Measurements from ENCODE around the gene CDC27. TPM values are rescaled to one million over a fixed set of nuclear protein-coding genes. Genes with fewer than 3 reads are reported as not detected.
"Not testable (repeated sequence)": the region's sequence is repeated elsewhere in the genome, so short reads cannot be mapped to it uniquely, and the experiment has no call there.

The CDC27 gene
- total RNA-seq, 1 experiment from 2014 or later: 191 TPM

DNA sequence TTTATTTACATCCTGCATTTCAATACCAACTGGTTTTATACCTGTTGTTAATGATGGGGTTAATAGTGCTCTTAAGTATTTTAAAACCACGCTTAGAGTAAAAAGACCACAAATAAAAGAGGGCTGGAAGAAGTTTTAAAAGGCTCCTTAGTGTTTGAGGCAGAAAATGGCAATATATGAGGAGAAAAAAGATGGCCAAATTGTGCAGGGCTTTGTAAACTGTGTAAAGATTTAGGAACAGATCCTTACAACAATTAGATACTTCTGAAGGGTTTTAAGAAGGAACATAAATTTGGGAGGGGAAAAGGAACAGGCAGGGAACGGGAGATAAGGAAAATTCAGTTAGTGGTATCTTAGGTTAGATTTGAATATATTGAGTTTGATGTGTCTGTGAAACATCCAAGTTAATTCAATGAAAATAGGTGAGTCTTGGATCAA lies 12.7 kb downstream of the CDC27 start:
- ATAC-seq (no peak), DNase-seq (ENCODE audit: low read depth, low spot score) (no peak)
- Histone ChIP-seq H3K27me3 (ENCODE audit: insufficient read depth, low read length) (no peaks in the 10 kb centered on the region), H3K4me1 (ENCODE audit: control insufficient read depth in 1 of 2, insufficient read depth in 2 of 2, low read length in 2 of 2) (no peaks in the 10 kb centered on the region), H3K27ac (ENCODE audit: low read depth, low read length) (no peak overlapping the region), H3K9ac (ENCODE audit: low read length) (no peak overlapping the region), H4K20me1 (ENCODE audit: insufficient read depth) (peaks cover 16% of the 10 kb centered on the region; the same call in 1 of the 2 replicates), H2AFZ (ENCODE audit: low read depth, low read length, poor library complexity, severe bottlenecking) (no peak overlapping the region), H3K36me3 (ENCODE audit: control insufficient read depth in 1 of 2, insufficient read depth in 2 of 2, low read length in 2 of 2) (peaks cover 4 to 33% of the 10 kb centered on the region in 2 experiments; a peak in 3 of 4 replicates), H3K9me3 (ENCODE audit: control insufficient read depth in 1 of 2, insufficient read depth in 1 of 2, low read depth in 1 of 2, low read length in 2 of 2) (no peaks in the 10 kb centered on the region), H3K4me2 (ENCODE audit: low read length) (no peak overlapping the region), H3K4me3 (replicated peaks in 1 of 2; ENCODE audit: low read depth in 1 of 2, low read length in 2 of 2) (no peak overlapping the region), H3K9me2 (ENCODE audit: insufficient read depth) (no peaks in the 10 kb centered on the region), H3K79me2 (ENCODE audit: insufficient read depth, low read length) (peaks cover 99% of the 10 kb centered on the region)
- intact Hi-C loops (cut with micrococcal nuclease): no loop called here
- RAD21 ChIA-PET (ENCODE audit: low non-redundant PET in 1 of 2, low total read pairs in 2 of 2, uncharacterized antibody in 2 of 2, unreplicated experiment in 2 of 2): no interaction called here
- TF ChIP-seq CEBPB (IDR thresholded peaks at IDR 0.05; ENCODE audit: low read depth) (no peak), CBX3 (IDR thresholded peaks at IDR 0.05; ENCODE audit: low read depth) (no peak), POLR2AphosphoS5 (IDR thresholded peaks at IDR 0.05; ENCODE audit: low read depth, low read length) (no peak), YY1 (IDR thresholded peaks at IDR 0.05; ENCODE audit: extremely low read depth, insufficient replicate concordance, low read depth, low read length) (no peak), EGR1 (IDR thresholded peaks at IDR 0.05; ENCODE audit: low read depth) (no peak), EZH2 (IDR thresholded peaks at IDR 0.05) (no peak), SP1 (IDR thresholded peaks at IDR 0.05; ENCODE audit: low read depth) (no peak)
- TF ChIP-seq, protein P1, sequence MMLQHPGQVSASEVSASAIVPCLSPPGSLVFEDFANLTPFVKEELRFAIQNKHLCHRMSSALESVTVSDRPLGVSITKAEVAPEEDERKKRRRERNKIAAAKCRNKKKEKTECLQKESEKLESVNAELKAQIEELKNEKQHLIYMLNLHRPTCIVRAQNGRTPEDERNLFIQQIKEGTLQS (IDR thresholded peaks at IDR 0.05): no peak
- POLR2A ChIA-PET: no interaction called here
- BruUV-seq (replicated peaks): no TSS peak
- CTCF ChIA-PET: no interaction called here

DNA sequence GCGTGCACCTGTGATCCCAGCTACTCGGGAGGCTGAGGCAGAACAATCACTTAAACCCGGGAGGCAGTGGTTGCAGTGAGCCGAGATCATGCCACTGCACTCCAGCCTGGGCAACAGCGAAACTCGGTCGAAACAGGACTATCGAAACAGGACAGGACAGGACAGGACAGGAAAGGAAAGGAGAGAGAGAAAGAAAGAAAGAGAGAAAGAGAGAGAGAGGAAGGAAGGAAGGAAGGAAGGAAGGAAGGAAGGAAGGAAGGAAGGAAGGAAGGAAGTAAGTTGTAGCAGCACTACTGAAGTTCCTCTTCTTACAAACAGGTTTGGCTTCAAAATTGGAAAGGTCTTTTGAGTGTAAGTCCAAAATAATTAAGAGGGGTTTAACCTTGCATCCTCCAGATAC lies 14.3 kb downstream of the CDC27 start:
- BruUV-seq (replicated peaks); DNase-seq (ENCODE audit: low read depth, low spot score); H3K4me3 ChIP-seq (replicated peaks in 1 of 2; ENCODE audit: low read depth in 1 of 2, low read length in 2 of 2); H2AFZ ChIP-seq (ENCODE audit: low read depth, low read length, poor library complexity, severe bottlenecking); RAD21 ChIA-PET (ENCODE audit: low non-redundant PET in 1 of 2, low total read pairs in 2 of 2, uncharacterized antibody in 2 of 2, unreplicated experiment in 2 of 2); H3K4me2 ChIP-seq (ENCODE audit: low read length); POLR2A ChIA-PET; H3K4me1 ChIP-seq (ENCODE audit: control insufficient read depth in 1 of 2, insufficient read depth in 2 of 2, low read length in 2 of 2); H3K27ac ChIP-seq (ENCODE audit: low read depth, low read length); CTCF ChIA-PET; H3K9ac ChIP-seq (ENCODE audit: low read length); intact Hi-C loops (cut with micrococcal nuclease); H3K9me2 ChIP-seq (ENCODE audit: insufficient read depth); ATAC-seq; H3K27me3 ChIP-seq (ENCODE audit: insufficient read depth, low read length); H3K9me3 ChIP-seq (ENCODE audit: control insufficient read depth in 1 of 2, insufficient read depth in 1 of 2, low read depth in 1 of 2, low read length in 2 of 2): not testable (repeated sequence)
- Histone ChIP-seq H4K20me1 (ENCODE audit: insufficient read depth) (peaks cover 17% of the 10 kb centered on the region; the same call in 1 of the 2 replicates), H3K36me3 (ENCODE audit: control insufficient read depth in 1 of 2, insufficient read depth in 2 of 2, low read length in 2 of 2) (peaks cover 4 to 32% of the 10 kb centered on the region in 2 experiments; a peak in 3 of 4 replicates), H3K79me2 (ENCODE audit: insufficient read depth, low read length) (peaks cover 99% of the 10 kb centered on the region)

Data from HCT116 (cell line).